Measurements from ENCODE around the gene BCORL1.

DNA sequence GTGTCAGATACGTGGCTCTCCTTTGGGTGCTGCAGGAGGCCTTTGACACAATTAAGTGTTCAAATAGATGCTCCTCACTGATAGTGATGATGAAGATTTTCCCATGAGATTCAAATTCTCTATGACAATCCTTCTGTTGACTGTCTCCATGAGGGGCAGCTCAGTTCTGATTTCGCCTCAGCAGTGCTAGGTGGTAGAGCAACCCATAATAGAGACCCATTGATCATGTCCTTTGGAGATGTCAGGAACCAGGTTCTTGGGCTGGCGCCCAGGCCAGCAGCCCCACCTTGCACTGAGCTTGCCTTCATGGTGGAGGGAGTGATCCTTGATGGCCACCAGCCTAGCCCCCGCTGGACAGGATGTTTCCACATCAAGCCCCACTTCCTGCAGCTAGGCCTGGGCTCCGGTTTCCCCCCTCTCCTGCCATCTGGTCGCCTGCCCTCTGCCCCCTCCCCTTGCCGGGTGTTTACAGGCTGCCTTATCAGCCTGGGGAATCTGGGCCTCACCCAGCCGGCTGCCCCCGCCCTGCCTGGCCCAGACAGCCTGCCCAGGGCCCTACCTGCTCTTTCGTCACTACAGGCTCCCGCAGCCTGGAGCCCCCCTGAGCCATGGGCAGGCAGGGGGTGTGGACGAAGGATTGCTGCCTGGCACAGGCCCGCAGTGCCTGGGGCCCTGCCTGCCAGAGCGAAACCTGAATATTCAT is 115.2 kb downstream of the BCORL1 start:
- no peak for TF ChIP-seq POLR2A (IDR thresholded peaks at IDR 0.05)
- TF ChIP-seq, protein P1, sequence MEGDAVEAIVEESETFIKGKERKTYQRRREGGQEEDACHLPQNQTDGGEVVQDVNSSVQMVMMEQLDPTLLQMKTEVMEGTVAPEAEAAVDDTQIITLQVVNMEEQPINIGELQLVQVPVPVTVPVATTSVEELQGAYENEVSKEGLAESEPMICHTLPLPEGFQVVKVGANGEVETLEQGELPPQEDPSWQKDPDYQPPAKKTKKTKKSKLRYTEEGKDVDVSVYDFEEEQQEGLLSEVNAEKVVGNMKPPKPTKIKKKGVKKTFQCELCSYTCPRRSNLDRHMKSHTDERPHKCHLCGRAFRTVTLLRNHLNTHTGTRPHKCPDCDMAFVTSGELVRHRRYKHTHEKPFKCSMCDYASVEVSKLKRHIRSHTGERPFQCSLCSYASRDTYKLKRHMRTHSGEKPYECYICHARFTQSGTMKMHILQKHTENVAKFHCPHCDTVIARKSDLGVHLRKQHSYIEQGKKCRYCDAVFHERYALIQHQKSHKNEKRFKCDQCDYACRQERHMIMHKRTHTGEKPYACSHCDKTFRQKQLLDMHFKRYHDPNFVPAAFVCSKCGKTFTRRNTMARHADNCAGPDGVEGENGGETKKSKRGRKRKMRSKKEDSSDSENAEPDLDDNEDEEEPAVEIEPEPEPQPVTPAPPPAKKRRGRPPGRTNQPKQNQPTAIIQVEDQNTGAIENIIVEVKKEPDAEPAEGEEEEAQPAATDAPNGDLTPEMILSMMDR (IDR thresholded peaks at IDR 0.05), result no peak

All from thyroid gland (tissue), 4 donors.